NB4 (cell line): ENCODE results near the gene ELL.

ENCODE experiments used
- MYC ChIP-seq: IDR thresholded peaks from 2 replicates; pipeline ENCODE4 v1.6.1; 2011; ENCODE audit warnings: low read depth, low read length
- POLR2A ChIP-seq: IDR thresholded peaks from 2 replicates; pipeline ENCODE4 v1.6.1; 2011; ENCODE audit warnings: mild to moderate bottlenecking; ENCODE audit not compliant: insufficient read length; ENCODE audit errors: extremely low read depth
- TF ChIP-seq, protein P1 (sequence below): IDR thresholded peaks from one replicate; pipeline ENCODE4 v1.5.1; 2012; ENCODE audit warnings: low read depth, low read length
- TF ChIP-seq, protein P2 (sequence below): IDR thresholded peaks from 2 replicates; pipeline ENCODE4 v1.6.1; 2011; ENCODE audit warnings: low read depth, low read length

DNA sequence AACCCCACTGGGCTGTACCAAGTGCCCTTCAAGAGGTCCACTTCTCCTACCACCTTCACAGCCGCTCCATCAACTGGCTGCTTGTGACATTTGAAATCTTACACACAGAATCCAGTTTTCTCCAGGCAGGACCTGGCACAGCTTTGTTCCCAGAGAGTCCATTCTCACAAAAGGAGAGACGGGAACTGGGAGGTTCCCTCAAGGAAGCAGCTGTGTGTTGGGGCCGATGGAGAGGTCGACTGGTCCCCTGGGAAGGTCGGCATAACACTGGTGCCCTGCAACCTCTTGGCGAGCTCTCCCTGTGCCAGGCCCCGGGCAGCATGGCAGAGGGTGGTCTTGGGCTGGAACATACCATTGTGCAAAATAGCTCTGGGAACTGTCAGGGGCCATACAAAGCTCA lies 21.5 kb downstream of the ELL start:
- TF ChIP-seq, protein P1, sequence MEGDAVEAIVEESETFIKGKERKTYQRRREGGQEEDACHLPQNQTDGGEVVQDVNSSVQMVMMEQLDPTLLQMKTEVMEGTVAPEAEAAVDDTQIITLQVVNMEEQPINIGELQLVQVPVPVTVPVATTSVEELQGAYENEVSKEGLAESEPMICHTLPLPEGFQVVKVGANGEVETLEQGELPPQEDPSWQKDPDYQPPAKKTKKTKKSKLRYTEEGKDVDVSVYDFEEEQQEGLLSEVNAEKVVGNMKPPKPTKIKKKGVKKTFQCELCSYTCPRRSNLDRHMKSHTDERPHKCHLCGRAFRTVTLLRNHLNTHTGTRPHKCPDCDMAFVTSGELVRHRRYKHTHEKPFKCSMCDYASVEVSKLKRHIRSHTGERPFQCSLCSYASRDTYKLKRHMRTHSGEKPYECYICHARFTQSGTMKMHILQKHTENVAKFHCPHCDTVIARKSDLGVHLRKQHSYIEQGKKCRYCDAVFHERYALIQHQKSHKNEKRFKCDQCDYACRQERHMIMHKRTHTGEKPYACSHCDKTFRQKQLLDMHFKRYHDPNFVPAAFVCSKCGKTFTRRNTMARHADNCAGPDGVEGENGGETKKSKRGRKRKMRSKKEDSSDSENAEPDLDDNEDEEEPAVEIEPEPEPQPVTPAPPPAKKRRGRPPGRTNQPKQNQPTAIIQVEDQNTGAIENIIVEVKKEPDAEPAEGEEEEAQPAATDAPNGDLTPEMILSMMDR: no peak
- TF ChIP-seq, protein P2, sequence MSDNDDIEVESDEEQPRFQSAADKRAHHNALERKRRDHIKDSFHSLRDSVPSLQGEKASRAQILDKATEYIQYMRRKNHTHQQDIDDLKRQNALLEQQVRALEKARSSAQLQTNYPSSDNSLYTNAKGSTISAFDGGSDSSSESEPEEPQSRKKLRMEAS: no peak
- no peak for TF ChIP-seq POLR2A
- TF ChIP-seq MYC: no peak
